DND-41 (cell line): ENCODE results near the gene KAZN.

Experiments
- ATAC-seq: fragments of 200-7000 bp; cut with Tn5 transposase; 3 replicates; pipeline ENCODE4 v1.9.1; 2021; ENCODE audit warnings: low read depth; ENCODE audit not compliant: insufficient read depth
- DNase-seq: peaks from one replicate; pipeline ENCODE4 v3.0.0-alpha.2; 2020
- H2AFZ ChIP-seq: 2 replicates; pipeline ENCODE4 v1.6.0; 2012; ENCODE audit warnings: low read depth, low read length
- H3K27ac ChIP-seq: 2 replicates; pipeline ENCODE4 v1.5.1; 2012; ENCODE audit warnings: low read length, inconsistent platforms
- H3K27me3 ChIP-seq: fragments of 200-600 bp; sonication (generic); 2 replicates; pipeline ENCODE4 v1.6.0; 2012; ENCODE audit warnings: low read length, mild to moderate bottlenecking, inconsistent platforms; ENCODE audit not compliant: insufficient read depth, poor library complexity
- H3K36me3 ChIP-seq: 2 replicates; pipeline ENCODE4 v1.5.1; 2012; ENCODE audit warnings: low read length, inconsistent platforms; ENCODE audit not compliant: insufficient read depth
- H3K4me1 ChIP-seq: 2 replicates; pipeline ENCODE4 v1.5.1; 2012; ENCODE audit warnings: mild to moderate bottlenecking, low read length; ENCODE audit not compliant: insufficient read depth
- H3K4me2 ChIP-seq: 2 replicates; pipeline ENCODE4 v1.6.0; 2012; ENCODE audit warnings: mild to moderate bottlenecking, moderate library complexity, low read length, inconsistent platforms; ENCODE audit not compliant: insufficient read depth
- H3K4me3 ChIP-seq, 2 experiments: fragments of 200-600 bp in 1 of 2; shearing (Covaris generic) in 1 of 2; 2 replicates each; pipeline ENCODE4 v1.5.1; 2012 to 2016; ENCODE audit warnings: inconsistent platforms in 2 of 2, low read length in 2 of 2, mild to moderate bottlenecking in 2 of 2, low read depth in 1 of 2, moderate library complexity in 1 of 2
- H3K79me2 ChIP-seq: 2 replicates; pipeline ENCODE4 v1.6.0; 2012; ENCODE audit warnings: low read length, inconsistent platforms; ENCODE audit not compliant: insufficient read depth
- H3K9ac ChIP-seq: 2 replicates; pipeline ENCODE4 v1.6.0; 2012; ENCODE audit warnings: low read depth, mild to moderate bottlenecking, inconsistent platforms, low read length, moderate library complexity
- H3K9me3 ChIP-seq: 2 replicates; pipeline ENCODE4 v1.5.1; 2012; ENCODE audit warnings: low read length, moderate library complexity, mild to moderate bottlenecking, inconsistent platforms; ENCODE audit not compliant: insufficient read depth, severe bottlenecking
- H4K20me1 ChIP-seq: 2 replicates; pipeline ENCODE4 v1.6.0; 2012; ENCODE audit warnings: low read length; ENCODE audit not compliant: insufficient read depth
- CTCF ChIP-seq: IDR thresholded peaks from 2 replicates; pipeline ENCODE4 v1.5.1; 2012; ENCODE audit warnings: borderline replicate concordance, low read length, moderate library complexity, mild to moderate bottlenecking; ENCODE audit not compliant: poor library complexity, severe bottlenecking; ENCODE audit errors: extremely low read depth
- EZH2 ChIP-seq: IDR thresholded peaks from 3 replicates; pipeline ENCODE4 v1.6.1; 2012; ENCODE audit warnings: borderline replicate concordance, low read depth, mild to moderate bottlenecking, moderate library complexity, low read length, inconsistent platforms; ENCODE audit not compliant: severe bottlenecking

The KAZN gene

DNA sequence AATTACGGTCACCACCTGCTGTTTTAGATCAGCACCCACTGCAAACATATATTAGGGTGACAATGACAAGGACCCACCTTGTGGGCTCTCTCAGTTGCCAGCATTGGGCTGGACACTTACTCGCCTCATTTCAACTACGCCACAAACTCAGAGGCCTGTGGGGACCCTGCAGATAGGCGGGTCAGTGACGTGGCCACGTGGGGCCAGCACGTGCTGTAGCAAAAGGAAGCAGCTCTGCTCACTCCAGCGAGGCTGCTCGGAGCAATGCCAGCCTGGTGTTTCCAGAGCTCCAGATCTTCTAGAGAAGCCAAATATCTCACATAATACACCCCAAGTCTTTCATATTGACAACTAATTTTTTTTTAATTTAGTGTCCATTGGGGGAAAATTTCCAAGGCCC lies 478.3 kb downstream of the KAZN start:
- no peak for TF ChIP-seq CTCF
- TF ChIP-seq EZH2 = no peak
- DNase-seq (no peak), ATAC-seq (no peak)
- no peak overlapping the region for H3K9ac ChIP-seq
- no peaks in the 10 kb centered on the region for H3K4me1 ChIP-seq
- peaks cover 4% of the 10 kb centered on the region; the same call in 1 of the 2 replicates for H4K20me1 ChIP-seq
- H3K4me3 ChIP-seq = no peak overlapping the region
- H3K9me3 ChIP-seq = no peaks in the 10 kb centered on the region
- no peaks in the 10 kb centered on the region for H3K79me2 ChIP-seq
- H2AFZ ChIP-seq = no peak overlapping the region
- no peak overlapping the region for H3K27ac ChIP-seq
- H3K36me3 ChIP-seq = no peaks in the 10 kb centered on the region
- no peak overlapping the region for H3K4me2 ChIP-seq
- H3K27me3 ChIP-seq = no peaks in the 10 kb centered on the region

DNA sequence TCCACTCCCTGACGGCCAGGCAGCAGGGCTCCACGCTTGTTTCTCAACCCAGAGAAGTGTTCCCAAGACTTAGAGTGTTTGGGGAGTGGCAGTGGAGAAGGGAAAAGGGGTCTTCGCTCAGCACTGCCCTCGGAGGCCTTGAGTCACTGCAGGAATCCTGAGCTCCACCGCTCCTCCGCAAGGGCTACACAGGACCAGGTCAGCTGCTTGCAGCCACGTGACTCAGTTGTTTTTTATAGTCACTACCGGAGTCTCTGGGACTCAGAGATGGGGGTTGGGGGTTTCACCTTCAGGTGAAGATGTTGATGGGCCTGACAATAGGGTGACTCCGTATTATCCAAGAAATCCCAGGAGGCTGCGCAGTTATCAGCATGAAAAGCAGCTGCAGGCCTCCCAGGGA lies 478.9 kb downstream of the KAZN start:
- no peaks in the 10 kb centered on the region for H3K9me3 ChIP-seq
- peaks cover 4% of the 10 kb centered on the region; the same call in 1 of the 2 replicates for H4K20me1 ChIP-seq
- H3K9ac ChIP-seq = no peak overlapping the region
- H3K27me3 ChIP-seq = no peaks in the 10 kb centered on the region
- H3K79me2 ChIP-seq = no peaks in the 10 kb centered on the region
- H3K4me2 ChIP-seq = no peak overlapping the region
- H3K4me3 ChIP-seq = no peak overlapping the region
- H2AFZ ChIP-seq = no peak overlapping the region
- no peaks in the 10 kb centered on the region for H3K4me1 ChIP-seq
- no peak overlapping the region for H3K27ac ChIP-seq
- DNase-seq (no peak), ATAC-seq (no peak)
- H3K36me3 ChIP-seq = no peaks in the 10 kb centered on the region
- TF ChIP-seq EZH2 = no peak
- no peak for TF ChIP-seq CTCF

DNA sequence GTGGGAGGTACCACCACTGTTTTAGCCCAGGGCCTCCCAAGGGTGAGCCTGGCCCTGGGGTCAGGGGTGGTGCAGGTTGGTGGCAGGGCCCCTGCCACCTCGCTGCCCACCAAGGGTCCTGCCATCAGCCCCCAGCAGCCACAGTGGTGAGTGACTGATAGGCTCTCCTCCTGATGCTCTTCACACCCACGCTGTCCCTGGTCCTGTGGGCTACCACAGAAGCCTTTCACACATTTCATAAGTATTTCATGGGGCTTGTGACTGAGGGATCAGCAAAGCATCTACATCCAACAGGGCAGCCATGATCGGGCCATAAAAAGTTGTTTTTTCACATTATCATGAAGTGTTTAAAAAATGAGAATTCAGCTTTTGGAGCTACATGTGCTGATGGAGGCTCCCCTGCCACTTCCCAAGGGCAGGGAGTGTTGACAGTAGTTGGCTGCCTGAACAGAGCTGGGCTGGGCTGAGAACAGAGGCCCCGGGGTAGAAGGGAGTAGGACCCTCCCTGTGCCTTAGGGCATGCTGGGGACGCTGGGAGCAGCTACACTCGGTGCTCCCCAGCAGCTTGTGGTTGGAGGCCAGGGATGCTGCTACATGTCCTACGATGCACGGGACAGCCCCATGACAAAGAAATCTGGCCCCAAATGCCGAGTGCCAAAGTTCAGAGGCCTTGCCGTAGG lies 482.0 kb downstream of the KAZN start:
- DNase-seq (no peak), ATAC-seq (no peak)
- no peak for TF ChIP-seq EZH2
- no peak for TF ChIP-seq CTCF
- Histone ChIP-seq H2AFZ (no peak overlapping the region), H4K20me1 (peaks cover 3% of the 10 kb centered on the region; the same call in 1 of the 2 replicates), H3K9ac (no peak overlapping the region), H3K9me3 (no peaks in the 10 kb centered on the region), H3K4me3 (no peak overlapping the region), H3K27me3 (no peaks in the 10 kb centered on the region), H3K4me2 (no peak overlapping the region), H3K36me3 (no peaks in the 10 kb centered on the region), H3K4me1 (no peaks in the 10 kb centered on the region), H3K27ac (no peak overlapping the region), H3K79me2 (no peaks in the 10 kb centered on the region)

- Histone ChIP-seq H3K79me2 (no peaks in the 10 kb centered on the region), H2AFZ (no peak overlapping the region), H3K4me1 (no peaks in the 10 kb centered on the region), H4K20me1 (peaks cover 3% of the 10 kb centered on the region; the same call in 1 of the 2 replicates), H3K27ac (no peak overlapping the region), H3K4me2 (no peak overlapping the region), H3K9ac (no peak overlapping the region), H3K4me3 (no peak overlapping the region), H3K36me3 (no peaks in the 10 kb centered on the region), H3K9me3 (no peaks in the 10 kb centered on the region), H3K27me3 (no peaks in the 10 kb centered on the region)
- ATAC-seq (no peak), DNase-seq (no peak)
- no peak for TF ChIP-seq CTCF
Observed at GRCh38 chr1:15081102-15081501, 482.6 kb downstream of the KAZN start.
